GM23338 (cell line): ENCODE results near the gene POLR2A. TPM values are rescaled to one million over a fixed set of nuclear protein-coding genes. Genes with fewer than 3 reads are reported as not detected.

Experiments used
- ATAC-seq: fragments of 200-7000 bp; cut with Tn5 transposase; 3 replicates; pipeline ENCODE4 v1.9.1; 2020
- DNase-seq: peaks from one replicate; pipeline ENCODE4 v3.0.0-alpha.2; 2015; ENCODE audit warnings: low spot score
- H2AFZ ChIP-seq: fragments of 200-600 bp; sonication (generic); 2 replicates; pipeline ENCODE4 v1.8.0; 2016; ENCODE audit warnings: antibody characterized with exemption, mild to moderate bottlenecking, moderate library complexity
- H3F3A ChIP-seq: fragments of 200-600 bp; sonication (generic); replicated peaks from 2 replicates; pipeline ENCODE4 v1.8.0; 2017; ENCODE audit warnings: antibody characterized with exemption, mixed run types, low read depth
- H3K27ac ChIP-seq: fragments of 200-600 bp; sonication (generic); 2 replicates; pipeline ENCODE4 v1.6.1; 2016; ENCODE audit warnings: low read depth
- H3K27me3 ChIP-seq: fragments of 200-600 bp; sonication (generic); 2 replicates; pipeline ENCODE4 v1.8.0; 2016; ENCODE audit warnings: mild to moderate bottlenecking, mixed run types, moderate library complexity; ENCODE audit not compliant: insufficient read depth
- H3K36me3 ChIP-seq: fragments of 200-600 bp; sonication (generic); 2 replicates; pipeline ENCODE4 v1.8.0; 2016; ENCODE audit warnings: mild to moderate bottlenecking; ENCODE audit not compliant: insufficient read depth
- H3K4me1 ChIP-seq: fragments of 200-600 bp; sonication (generic); 2 replicates; pipeline ENCODE4 v1.8.0; 2016; ENCODE audit warnings: mild to moderate bottlenecking, moderate library complexity; ENCODE audit not compliant: insufficient read depth
- H3K4me2 ChIP-seq: fragments of 200-600 bp; sonication (generic); 2 replicates; pipeline ENCODE4 v1.7.1; 2017; ENCODE audit warnings: mixed run types
- H3K4me3 ChIP-seq: fragments of 200-600 bp; sonication (generic); 2 replicates; pipeline ENCODE4 v1.6.1; 2016; ENCODE audit warnings: mixed run types
- H3K79me2 ChIP-seq: fragments of 200-600 bp; sonication (generic); replicated peaks from 2 replicates; pipeline ENCODE4 v1.8.0; 2017; ENCODE audit warnings: mild to moderate bottlenecking; ENCODE audit not compliant: insufficient read depth
- H3K9me2 ChIP-seq: fragments of 200-600 bp; sonication (generic); 2 replicates; pipeline ENCODE4 v1.8.0; 2017; ENCODE audit not compliant: insufficient read depth
- H4K20me1 ChIP-seq: fragments of 200-600 bp; sonication (generic); replicated peaks from 2 replicates; pipeline ENCODE4 v1.8.0; 2017; ENCODE audit warnings: mild to moderate bottlenecking; ENCODE audit not compliant: insufficient read depth
- H3K27ac Mint-ChIP-seq: 2 replicates; pipeline ENCODE4 v1.8.0; 2020; ENCODE audit warnings: inconsistent platforms, mild to moderate bottlenecking, moderate library complexity, mixed read lengths
- H3K27me3 Mint-ChIP-seq: 3 replicates; pipeline ENCODE4 v1.8.0; 2022; ENCODE audit warnings: low read depth, mild to moderate bottlenecking, moderate library complexity, mixed read lengths, inconsistent platforms; ENCODE audit not compliant: insufficient read depth, poor library complexity
- H3K36me3 Mint-ChIP-seq: 3 replicates; pipeline ENCODE4 v1.8.0; 2021; ENCODE audit warnings: low read depth, mild to moderate bottlenecking, inconsistent platforms, moderate library complexity, mixed read lengths
- H3K4me1 Mint-ChIP-seq: 3 replicates; pipeline ENCODE4 v1.8.0; 2020; ENCODE audit warnings: mild to moderate bottlenecking, inconsistent platforms, mixed read lengths
- H3K4me3 Mint-ChIP-seq: 3 replicates; pipeline ENCODE4 v1.8.0; 2021; ENCODE audit warnings: moderate library complexity, mild to moderate bottlenecking, inconsistent platforms, mixed read lengths
- H3K9me3 Mint-ChIP-seq: 3 replicates; pipeline ENCODE4 v1.8.0; 2020; ENCODE audit warnings: moderate library complexity, mild to moderate bottlenecking, inconsistent platforms, mixed read lengths
- EZH2phosphoT487 ChIP-seq: fragments of 200-600 bp; sonication (generic); IDR thresholded peaks from one replicate; pipeline ENCODE4 v1.8.1; 2018; ENCODE audit warnings: antibody characterized with exemption; ENCODE audit not compliant: unreplicated experiment
- JUNB ChIP-seq: IDR thresholded peaks from one replicate; pipeline ENCODE4 v1.6.1; 2016; ENCODE audit warnings: antibody characterized with exemption; ENCODE audit not compliant: unreplicated experiment
- NANOG ChIP-seq: IDR thresholded peaks from 2 replicates; pipeline ENCODE4 v1.6.1; 2016; ENCODE audit warnings: antibody characterized with exemption, borderline replicate concordance
- POLR2AphosphoS5 ChIP-seq: IDR thresholded peaks from 2 replicates; pipeline ENCODE4 v1.6.1; 2016; ENCODE audit warnings: antibody characterized with exemption, low read depth
- STAT1 ChIP-seq: IDR thresholded peaks from one replicate; pipeline ENCODE4 v1.6.1; 2016; ENCODE audit warnings: antibody characterized with exemption; ENCODE audit not compliant: unreplicated experiment
- ZNF114 ChIP-seq: fragments of 250-450 bp; sonication (Bioruptor Pico); IDR thresholded peaks from 2 replicates; pipeline ENCODE4 v1.5.0; 2020; ENCODE audit warnings: mild to moderate bottlenecking, moderate library complexity
- ZNF331 ChIP-seq: fragments of 250-450 bp; sonication (Bioruptor Pico); IDR thresholded peaks from 2 replicates; pipeline ENCODE4 v1.5.0; 2020; ENCODE audit warnings: low read depth, mild to moderate bottlenecking, moderate library complexity
- polyA plus RNA-seq: library from polyadenylated mRNA; unstranded; fragments of >200 nt; fragmentation: Nextera tagmentation; extraction: Ambion mirVana; gene quantifications from 2 replicates; pipeline ENCODE4 v1.2.1, GENCODE V29; 2016
- total RNA-seq: library from RNA; depleted of rRNA; stranded (reverse); fragments of >200 nt; shearing (Covaris generic); gene quantifications from 2 replicates; pipeline ENCODE4 v1.2.3, GENCODE V29; 2014
- TF ChIP-seq, protein P1 (sequence below): IDR thresholded peaks from 2 replicates; pipeline ENCODE4 v1.6.1; 2016; ENCODE audit warnings: antibody characterized with exemption
- TF ChIP-seq, protein P2 (sequence below): IDR thresholded peaks from one replicate; pipeline ENCODE4 v1.6.1; 2018; ENCODE audit warnings: antibody characterized with exemption; ENCODE audit not compliant: unreplicated experiment
- TF ChIP-seq, protein P3 (sequence below): fragments of 250-450 bp; sonication (Bioruptor Pico); IDR thresholded peaks from 2 replicates; pipeline ENCODE4 v1.5.0; 2020; ENCODE audit warnings: mild to moderate bottlenecking, moderate library complexity

The POLR2A gene
- total and polyA plus RNA-seq, 2 experiments from 2014 or later = 56.8 to 151 TPM

DNA sequence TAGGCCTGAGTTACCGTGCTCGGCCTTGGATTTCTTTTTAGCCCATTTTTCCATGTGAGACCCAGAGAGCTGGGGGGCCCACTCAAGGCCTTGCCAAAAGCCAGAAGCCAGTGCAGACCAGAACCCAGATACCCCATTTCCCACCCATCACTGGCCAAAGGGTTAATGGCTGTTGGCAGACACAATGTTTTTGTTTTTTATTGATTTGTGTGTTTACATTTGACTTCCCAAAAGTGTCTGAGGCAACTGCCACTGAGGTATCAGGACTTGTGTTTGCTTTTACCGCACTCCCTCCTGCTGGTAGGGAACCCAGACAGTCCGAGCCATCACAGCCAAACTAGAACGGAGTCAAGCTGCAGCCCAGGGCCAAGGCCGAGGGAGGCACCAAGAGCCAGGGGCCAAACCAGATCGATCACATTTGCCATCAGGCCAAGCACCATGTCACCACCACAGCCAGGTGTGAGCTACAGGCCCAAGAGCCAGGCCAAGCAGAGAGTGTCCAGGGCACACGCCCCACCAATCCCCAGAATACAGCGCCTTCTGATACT lies 57.0 kb downstream of the POLR2A start:
- Histone ChIP-seq H3K79me2 (no peaks in the 10 kb centered on the region), H3F3A (no peaks in the 10 kb centered on the region), H2AFZ (no peak overlapping the region), H4K20me1 (no peaks in the 10 kb centered on the region), H3K4me3 (no peak overlapping the region), H3K27me3 (no peaks in the 10 kb centered on the region), H3K9me2 (no peaks in the 10 kb centered on the region), H3K27ac (no peak overlapping the region), H3K4me1 (no peaks in the 10 kb centered on the region), H3K36me3 (no peaks in the 10 kb centered on the region), H3K4me2 (no peak overlapping the region)
- H3K4me1 Mint-ChIP-seq = no peaks in the 10 kb centered on the region
- H3K36me3 Mint-ChIP-seq = no peaks in the 10 kb centered on the region
- DNase-seq = no peak
- peaks cover 9% of the 10 kb centered on the region for H3K27me3 Mint-ChIP-seq
- no peak for ATAC-seq
- no peak overlapping the region for H3K27ac Mint-ChIP-seq
- no peak overlapping the region for H3K4me3 Mint-ChIP-seq
- no peaks in the 10 kb centered on the region for H3K9me3 Mint-ChIP-seq
- TF ChIP-seq, protein P1, sequence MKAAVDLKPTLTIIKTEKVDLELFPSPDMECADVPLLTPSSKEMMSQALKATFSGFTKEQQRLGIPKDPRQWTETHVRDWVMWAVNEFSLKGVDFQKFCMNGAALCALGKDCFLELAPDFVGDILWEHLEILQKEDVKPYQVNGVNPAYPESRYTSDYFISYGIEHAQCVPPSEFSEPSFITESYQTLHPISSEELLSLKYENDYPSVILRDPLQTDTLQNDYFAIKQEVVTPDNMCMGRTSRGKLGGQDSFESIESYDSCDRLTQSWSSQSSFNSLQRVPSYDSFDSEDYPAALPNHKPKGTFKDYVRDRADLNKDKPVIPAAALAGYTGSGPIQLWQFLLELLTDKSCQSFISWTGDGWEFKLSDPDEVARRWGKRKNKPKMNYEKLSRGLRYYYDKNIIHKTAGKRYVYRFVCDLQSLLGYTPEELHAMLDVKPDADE = no peak

DNA sequence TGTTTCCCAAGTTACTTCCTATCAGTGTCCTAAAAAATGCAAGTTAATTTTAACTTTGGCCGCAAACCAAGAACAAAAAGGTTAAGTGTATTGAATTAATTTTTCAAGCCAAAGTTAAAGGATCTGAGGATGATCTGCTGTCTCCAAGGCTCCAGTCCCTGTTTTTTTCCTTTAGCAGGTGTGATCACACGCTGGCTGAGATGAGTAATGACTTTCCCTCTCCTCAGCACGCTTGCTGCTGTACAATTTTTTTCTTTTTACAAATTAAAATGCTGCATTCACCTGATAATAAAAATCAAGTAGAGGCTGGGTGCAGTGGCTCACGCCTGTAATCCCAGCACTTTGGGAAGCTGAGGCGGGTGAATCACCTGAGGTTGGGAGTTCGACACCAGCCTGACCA lies 60.7 kb downstream of the POLR2A start:
- no peak for DNase-seq
- Histone ChIP-seq H3K9me2 (no peaks in the 10 kb centered on the region), H2AFZ (no peak overlapping the region), H3K4me2 (no peak overlapping the region), H3K27me3 (peaks cover 13% of the 10 kb centered on the region), H3K79me2 (no peaks in the 10 kb centered on the region), H3K27ac (no peak overlapping the region), H3K36me3 (no peaks in the 10 kb centered on the region), H3K4me1 (peaks cover 5% of the 10 kb centered on the region; the same call in 1 of the 2 replicates), H3F3A (peaks cover 11% of the 10 kb centered on the region), H3K4me3 (no peak overlapping the region), H4K20me1 (no peaks in the 10 kb centered on the region)
- Mint-ChIP-seq H3K4me1 (peaks cover 6% of the 10 kb centered on the region; the same call in 1 of the 3 replicates), H3K36me3 (no peaks in the 10 kb centered on the region), H3K4me3 (no peak overlapping the region), H3K9me3 (no peaks in the 10 kb centered on the region), H3K27ac (no peak overlapping the region), H3K27me3 (peaks cover 13% of the 10 kb centered on the region)
- no peak for ATAC-seq
- TF ChIP-seq, protein P2, sequence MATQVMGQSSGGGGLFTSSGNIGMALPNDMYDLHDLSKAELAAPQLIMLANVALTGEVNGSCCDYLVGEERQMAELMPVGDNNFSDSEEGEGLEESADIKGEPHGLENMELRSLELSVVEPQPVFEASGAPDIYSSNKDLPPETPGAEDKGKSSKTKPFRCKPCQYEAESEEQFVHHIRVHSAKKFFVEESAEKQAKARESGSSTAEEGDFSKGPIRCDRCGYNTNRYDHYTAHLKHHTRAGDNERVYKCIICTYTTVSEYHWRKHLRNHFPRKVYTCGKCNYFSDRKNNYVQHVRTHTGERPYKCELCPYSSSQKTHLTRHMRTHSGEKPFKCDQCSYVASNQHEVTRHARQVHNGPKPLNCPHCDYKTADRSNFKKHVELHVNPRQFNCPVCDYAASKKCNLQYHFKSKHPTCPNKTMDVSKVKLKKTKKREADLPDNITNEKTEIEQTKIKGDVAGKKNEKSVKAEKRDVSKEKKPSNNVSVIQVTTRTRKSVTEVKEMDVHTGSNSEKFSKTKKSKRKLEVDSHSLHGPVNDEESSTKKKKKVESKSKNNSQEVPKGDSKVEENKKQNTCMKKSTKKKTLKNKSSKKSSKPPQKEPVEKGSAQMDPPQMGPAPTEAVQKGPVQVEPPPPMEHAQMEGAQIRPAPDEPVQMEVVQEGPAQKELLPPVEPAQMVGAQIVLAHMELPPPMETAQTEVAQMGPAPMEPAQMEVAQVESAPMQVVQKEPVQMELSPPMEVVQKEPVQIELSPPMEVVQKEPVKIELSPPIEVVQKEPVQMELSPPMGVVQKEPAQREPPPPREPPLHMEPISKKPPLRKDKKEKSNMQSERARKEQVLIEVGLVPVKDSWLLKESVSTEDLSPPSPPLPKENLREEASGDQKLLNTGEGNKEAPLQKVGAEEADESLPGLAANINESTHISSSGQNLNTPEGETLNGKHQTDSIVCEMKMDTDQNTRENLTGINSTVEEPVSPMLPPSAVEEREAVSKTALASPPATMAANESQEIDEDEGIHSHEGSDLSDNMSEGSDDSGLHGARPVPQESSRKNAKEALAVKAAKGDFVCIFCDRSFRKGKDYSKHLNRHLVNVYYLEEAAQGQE = no peak
- TF ChIP-seq JUNB (no peak), ZNF114 (no peak), NANOG (no peak), EZH2phosphoT487 (no peak), ZNF331 (CRISPR knock-in tag) (no peak), STAT1 (no peak), POLR2AphosphoS5 (no peak)
- TF ChIP-seq, protein P1 = no peak
- TF ChIP-seq, protein P3, sequence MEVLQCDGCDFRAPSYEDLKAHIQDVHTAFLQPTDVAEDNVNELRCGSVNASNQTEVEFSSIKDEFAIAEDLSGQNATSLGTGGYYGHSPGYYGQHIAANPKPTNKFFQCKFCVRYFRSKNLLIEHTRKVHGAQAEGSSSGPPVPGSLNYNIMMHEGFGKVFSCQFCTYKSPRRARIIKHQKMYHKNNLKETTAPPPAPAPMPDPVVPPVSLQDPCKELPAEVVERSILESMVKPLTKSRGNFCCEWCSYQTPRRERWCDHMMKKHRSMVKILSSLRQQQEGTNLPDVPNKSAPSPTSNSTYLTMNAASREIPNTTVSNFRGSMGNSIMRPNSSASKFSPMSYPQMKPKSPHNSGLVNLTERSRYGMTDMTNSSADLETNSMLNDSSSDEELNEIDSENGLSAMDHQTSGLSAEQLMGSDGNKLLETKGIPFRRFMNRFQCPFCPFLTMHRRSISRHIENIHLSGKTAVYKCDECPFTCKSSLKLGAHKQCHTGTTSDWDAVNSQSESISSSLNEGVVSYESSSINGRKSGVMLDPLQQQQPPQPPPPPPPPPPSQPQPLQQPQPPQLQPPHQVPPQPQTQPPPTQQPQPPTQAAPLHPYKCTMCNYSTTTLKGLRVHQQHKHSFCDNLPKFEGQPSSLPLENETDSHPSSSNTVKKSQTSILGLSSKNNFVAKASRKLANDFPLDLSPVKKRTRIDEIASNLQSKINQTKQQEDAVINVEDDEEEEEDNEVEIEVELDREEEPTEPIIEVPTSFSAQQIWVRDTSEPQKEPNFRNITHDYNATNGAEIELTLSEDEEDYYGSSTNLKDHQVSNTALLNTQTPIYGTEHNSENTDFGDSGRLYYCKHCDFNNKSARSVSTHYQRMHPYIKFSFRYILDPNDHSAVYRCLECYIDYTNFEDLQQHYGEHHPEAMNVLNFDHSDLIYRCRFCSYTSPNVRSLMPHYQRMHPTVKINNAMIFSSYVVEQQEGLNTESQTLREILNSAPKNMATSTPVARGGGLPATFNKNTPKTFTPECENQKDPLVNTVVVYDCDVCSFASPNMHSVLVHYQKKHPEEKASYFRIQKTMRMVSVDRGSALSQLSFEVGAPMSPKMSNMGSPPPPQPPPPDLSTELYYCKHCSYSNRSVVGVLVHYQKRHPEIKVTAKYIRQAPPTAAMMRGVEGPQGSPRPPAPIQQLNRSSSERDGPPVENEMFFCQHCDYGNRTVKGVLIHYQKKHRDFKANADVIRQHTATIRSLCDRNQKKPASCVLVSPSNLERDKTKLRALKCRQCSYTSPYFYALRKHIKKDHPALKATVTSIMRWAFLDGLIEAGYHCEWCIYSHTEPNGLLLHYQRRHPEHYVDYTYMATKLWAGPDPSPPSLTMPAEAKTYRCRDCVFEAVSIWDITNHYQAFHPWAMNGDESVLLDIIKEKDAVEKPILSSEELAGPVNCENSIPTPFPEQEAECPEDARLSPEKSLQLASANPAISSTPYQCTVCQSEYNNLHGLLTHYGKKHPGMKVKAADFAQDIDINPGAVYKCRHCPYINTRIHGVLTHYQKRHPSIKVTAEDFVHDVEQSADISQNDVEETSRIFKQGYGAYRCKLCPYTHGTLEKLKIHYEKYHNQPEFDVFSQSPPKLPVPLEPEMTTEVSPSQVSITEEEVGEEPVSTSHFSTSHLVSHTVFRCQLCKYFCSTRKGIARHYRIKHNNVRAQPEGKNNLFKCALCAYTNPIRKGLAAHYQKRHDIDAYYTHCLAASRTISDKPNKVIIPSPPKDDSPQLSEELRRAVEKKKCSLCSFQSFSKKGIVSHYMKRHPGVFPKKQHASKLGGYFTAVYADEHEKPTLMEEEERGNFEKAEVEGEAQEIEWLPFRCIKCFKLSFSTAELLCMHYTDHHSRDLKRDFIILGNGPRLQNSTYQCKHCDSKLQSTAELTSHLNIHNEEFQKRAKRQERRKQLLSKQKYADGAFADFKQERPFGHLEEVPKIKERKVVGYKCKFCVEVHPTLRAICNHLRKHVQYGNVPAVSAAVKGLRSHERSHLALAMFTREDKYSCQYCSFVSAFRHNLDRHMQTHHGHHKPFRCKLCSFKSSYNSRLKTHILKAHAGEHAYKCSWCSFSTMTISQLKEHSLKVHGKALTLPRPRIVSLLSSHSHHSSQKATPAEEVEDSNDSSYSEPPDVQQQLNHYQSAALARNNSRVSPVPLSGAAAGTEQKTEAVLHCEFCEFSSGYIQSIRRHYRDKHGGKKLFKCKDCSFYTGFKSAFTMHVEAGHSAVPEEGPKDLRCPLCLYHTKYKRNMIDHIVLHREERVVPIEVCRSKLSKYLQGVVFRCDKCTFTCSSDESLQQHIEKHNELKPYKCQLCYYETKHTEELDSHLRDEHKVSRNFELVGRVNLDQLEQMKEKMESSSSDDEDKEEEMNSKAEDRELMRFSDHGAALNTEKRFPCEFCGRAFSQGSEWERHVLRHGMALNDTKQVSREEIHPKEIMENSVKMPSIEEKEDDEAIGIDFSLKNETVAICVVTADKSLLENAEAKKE = no peak
